ENCODE data around the gene STAC3. TPM values are rescaled to one million over a fixed set of nuclear protein-coding genes. Genes with fewer than 3 reads are reported as not detected.

The STAC3 gene
- total and polyA plus RNA-seq, 11 donors, result 0.47 to 5.7 (median 0.80) TPM; not detected in 1

GRCh38 chr12:57240066-57240921 is 10.7 kb downstream of the STAC3 start:
- H3K36me3 ChIP-seq, result no peaks in the 10 kb centered on the region
- TF ChIP-seq POLR2A (IDR thresholded peaks at IDR 0.05) (no peak), CTCF (IDR thresholded peaks at IDR 0.05) (peak in 1 of 12 donors; percentile 1)
- H3K27me3 ChIP-seq, result peaks cover 4 to 80% (median 36%) of the 10 kb centered on the region in 9 donors
- DNase-seq, result peak in 4 of 5 donors; percentile 55 to 68 (median 63)
- whole genome bisulfite sequencing, 4 donors, result 1 to 2% (median 1%) methylated on average over 60 to 72 of the region's 72 CpGs
- peak overlapping the region in 4 of 12 donors; percentile 5 to 49 (median 25) for H3K27ac ChIP-seq
- H3K4me3 ChIP-seq, result peak overlapping the region; percentile 3 to 66 (median 56)
- peaks cover 5 to 87% (median 54%) of the 10 kb centered on the region in 12 donors for H3K4me1 ChIP-seq
- intact Hi-C loops (cut with DNase I), result no loop called here
- peak in 2 of 4 donors; percentile 5 to 14 for ATAC-seq
- H3K9me3 ChIP-seq, result no peaks in the 10 kb centered on the region

- Histone ChIP-seq H3K36me3 (peaks cover 0 to 6% (median 0%) of the 10 kb centered on the region in 9 donors), H3K27ac (peak overlapping the region in 5 of 12 donors; percentile 5 to 86 (median 24)), H3K9me3 (no peaks in the 10 kb centered on the region), H3K4me1 (peaks cover 5 to 93% (median 54%) of the 10 kb centered on the region in 12 donors), H3K4me3 (peak overlapping the region; percentile 3 to 66 (median 56)), H3K27me3 (peaks cover 4 to 80% (median 36%) of the 10 kb centered on the region in 9 donors)
- intact Hi-C loops (cut with DNase I), result loop anchor here (1.0 to 5.0 kb wide), 5 partner anchors 25 to 112 kb away; partner anchors contain the start of gene LRP1 (in 1 of the 10)
- ATAC-seq (no peak), DNase-seq (no peak)
- 1 to 3% (median 2%) methylated on average over 13 to 14 of the region's 14 CpGs for WGBS, 4 donors
- TF ChIP-seq CTCF (IDR thresholded peaks at IDR 0.05) (no peak), POLR2A (IDR thresholded peaks at IDR 0.05) (no peak)
These were observed 11.4 kb downstream of the STAC3 start for GRCh38 chr12:57239587-57240065.

GRCh38 chr12:57238854-57239554 is 12.0 kb downstream of the STAC3 start:
- Histone ChIP-seq H3K4me3 (peak overlapping the region; percentile 18 to 66 (median 56)), H3K27me3 (peaks cover 4 to 78% (median 36%) of the 10 kb centered on the region in 9 donors), H3K9me3 (no peaks in the 10 kb centered on the region), H3K36me3 (peaks cover 0 to 12% (median 4%) of the 10 kb centered on the region in 9 donors), H3K4me1 (peaks cover 5 to 99% (median 54%) of the 10 kb centered on the region in 12 donors), H3K27ac (peak overlapping the region in 11 of 12 donors; percentile 7 to 86 (median 49))
- peak; percentile 43 to 74 (median 70) for ATAC-seq
- TF ChIP-seq CTCF (IDR thresholded peaks at IDR 0.05), result peak; percentile 100
- peak in 1 of 2 donors; percentile 41 for TF ChIP-seq POLR2A (IDR thresholded peaks at IDR 0.05)
- 1 to 2% (median 2%) methylated on average over 30 to 47 of the region's 47 CpGs for WGBS, 4 donors
- intact Hi-C loops (cut with DNase I), result loop anchor here (1.0 to 5.0 kb wide), 5 partner anchors 24 to 112 kb away; partner anchors contain the start of gene LRP1 (in 1 of the 10)
- DNase-seq, result peak; percentile 88 to 96 (median 90)

All from heart left ventricle (tissue), 16 donors.